GM04504 (cell line): Measurements from ENCODE around the gene GNPTG.

Experiments
- DNase-seq: peaks from one replicate; pipeline ENCODE4 v3.0.0-alpha.2; 2012; ENCODE audit warnings: low read depth

GNPTG gene

GRCh38 chr16:1351582-1352362 is at the start of gene GNPTG, which contains the start of gene TSR3:
GNPTG (plus strand) TSS chr16:1351931; CDS start chr16:1351966, 35 bp downstream.
TSR3 (minus strand) TSS chr16:1351878; CDS start chr16:1351804, 74 bp downstream.
- DNase-seq: peak; percentile 71

GRCh38 chr16:1305823-1306222 is 45.9 kb upstream of the GNPTG start:
- DNase-seq: no peak

DNA sequence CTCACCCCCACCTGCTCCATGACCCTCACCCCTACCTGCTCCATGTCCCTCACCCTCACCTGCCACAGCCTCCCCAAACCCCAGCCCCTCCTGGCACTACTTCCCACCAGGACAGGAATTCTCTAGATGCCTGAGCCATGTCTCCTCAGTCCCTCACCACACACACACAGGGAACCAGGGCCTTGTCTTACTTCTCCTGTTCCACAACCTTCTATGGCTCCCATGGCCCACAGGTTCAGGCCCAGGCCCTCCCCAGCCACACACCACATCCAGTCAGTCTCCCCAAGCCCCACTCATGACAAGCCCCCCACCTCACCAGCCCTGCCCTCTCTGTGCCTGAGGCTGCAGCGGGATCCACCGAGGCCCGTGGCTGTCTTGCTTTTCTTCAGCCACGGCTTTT is 45.4 kb upstream of the GNPTG start:
- DNase-seq: no peak

GRCh38 chr16:1308036-1308976 is 43.4 kb upstream of the GNPTG start:
- no peak for DNase-seq

- peak; percentile 97 for DNase-seq
Observed at GRCh38 chr16:1308977-1309885, 42.5 kb upstream of the GNPTG start, which contains the start of gene UBE2I. UBE2I (plus strand) TSS chr16:1309636; CDS start chr16:1314031, 4,395 bp downstream.

DNA sequence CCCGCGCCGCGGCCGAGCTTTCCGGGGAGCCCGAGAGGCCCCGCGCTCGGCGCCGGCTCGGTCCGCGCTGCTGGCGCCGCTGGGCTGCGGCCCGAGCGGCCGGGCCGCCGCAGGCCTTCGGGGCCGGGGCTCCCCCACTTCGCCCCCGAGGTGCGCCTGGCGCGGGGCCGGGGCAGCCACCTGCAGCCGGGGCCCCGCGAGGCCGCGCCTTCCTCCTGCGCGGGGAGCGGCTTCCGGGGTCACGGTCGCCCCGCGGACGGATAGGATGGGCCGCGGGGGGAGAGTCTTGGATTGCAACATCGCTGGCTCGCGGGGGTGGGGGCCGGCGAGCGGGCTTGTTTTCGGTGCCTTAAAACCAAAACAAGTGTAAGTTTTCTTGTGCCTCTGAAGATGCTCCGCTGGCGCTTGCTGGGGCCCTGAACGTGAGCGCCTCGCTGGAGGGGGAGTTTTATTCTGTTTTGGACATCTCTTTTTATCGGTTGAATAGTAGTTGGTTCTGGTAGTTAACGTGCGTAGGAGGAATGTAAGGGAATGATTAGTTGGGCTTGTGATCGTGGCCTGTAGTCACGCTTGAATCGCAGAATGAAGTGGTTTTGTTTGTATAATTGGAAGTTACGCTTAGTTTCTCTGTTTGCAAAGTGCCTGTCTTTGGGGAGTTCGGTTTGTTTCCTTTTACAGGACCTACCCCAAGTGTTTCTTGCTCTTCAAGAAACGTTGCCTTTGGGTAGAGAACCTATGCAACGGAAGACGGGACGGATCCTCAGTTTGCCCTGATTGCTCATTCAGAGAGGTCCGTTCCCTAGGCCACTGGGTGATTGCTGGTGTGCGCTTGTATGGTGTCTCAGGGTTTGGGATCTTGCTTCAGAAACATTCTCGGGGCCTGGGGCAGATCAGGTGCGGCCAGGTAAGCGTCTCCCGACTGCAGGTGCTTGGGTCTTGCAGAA is 41.6 kb upstream of the GNPTG start:
- no peak for DNase-seq

GRCh38 chr16:1310832-1311200 is 40.9 kb upstream of the GNPTG start:
- no peak for DNase-seq

DNA sequence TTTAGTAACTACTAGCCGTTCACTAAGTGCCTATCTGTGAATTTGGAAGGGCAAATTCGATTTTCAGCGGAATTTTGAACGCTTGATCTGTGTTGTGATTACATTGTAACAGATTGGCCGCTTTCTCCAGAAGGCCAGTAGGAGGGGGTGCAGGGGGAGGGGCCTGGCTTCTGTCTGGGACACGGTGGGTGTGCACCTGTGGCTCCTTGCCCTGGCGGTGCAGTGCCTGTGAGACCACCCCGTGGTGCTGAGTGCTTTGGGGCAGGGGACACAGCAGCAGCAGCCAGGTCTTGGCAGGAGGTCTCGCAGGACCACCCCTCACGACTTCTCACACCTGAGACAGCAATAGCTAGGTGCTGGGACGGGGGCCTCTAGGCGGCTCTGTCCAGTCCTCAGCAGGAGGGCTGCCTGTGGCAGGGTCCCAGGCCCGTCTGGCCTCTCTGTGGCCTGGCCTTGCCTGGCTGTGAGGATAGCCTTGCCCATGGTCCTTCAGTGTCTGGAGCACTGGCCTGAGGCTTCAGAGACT is 40.5 kb upstream of the GNPTG start:
- DNase-seq: no peak

DNA sequence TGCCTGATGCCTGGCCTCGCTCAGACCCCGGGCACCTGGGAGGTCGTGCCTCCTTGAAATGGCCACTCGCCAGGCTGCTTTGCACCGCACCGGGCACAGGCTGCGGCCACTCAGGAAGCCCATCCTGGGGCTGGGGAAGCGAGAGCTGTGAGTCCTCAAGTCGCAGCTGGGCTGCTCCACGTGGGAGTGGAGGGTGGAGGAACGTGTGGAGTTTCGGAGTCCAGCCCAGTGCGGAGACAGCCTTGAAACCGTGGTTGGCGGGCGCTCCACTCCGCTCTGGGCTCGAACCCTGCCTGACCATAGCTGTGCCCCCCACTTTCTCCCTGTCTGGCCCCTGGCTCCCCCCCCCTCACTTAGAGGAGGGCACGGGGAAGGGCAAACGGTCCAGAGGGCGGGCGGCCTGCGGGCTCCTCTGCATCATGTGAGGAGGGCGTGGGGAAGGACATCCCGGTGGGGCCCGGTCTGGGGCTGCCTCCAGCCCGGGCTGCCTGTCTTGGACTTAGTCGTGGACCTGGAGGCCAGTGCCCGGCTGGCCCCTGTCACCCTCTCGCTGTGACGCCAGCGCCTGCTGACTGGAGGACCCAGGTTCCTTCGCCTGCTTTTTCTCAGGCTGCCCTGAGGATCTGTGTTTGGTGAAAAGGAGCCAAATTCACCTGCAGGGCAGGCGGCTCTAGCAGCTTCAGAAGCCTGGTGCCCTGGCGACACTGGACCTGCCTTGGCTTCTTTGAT is 39.8 kb upstream of the GNPTG start:
- no peak for DNase-seq

- DNase-seq: no peak
Observed at GRCh38 chr16:1312467-1312816, 39.3 kb upstream of the GNPTG start.

DNA sequence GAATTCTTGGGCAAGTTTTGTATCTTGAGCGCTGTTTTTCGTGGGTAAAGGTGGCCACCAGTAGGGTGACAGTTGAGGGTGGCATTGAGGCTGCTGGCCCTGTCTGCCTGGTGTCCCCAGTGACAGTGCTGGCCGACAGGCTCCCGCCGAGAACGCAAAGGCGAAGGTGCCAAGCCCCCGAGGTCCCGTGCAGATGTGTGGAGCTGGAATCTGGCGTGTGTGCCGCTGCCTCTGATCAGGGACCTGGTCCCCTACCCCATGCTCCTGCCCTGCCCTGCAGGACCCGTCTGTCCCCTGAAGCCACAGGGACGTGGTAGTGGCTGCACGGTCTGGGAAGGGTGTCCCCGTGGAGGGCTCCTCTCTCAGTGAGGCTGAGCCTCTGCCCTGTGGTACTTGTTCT is 38.8 kb upstream of the GNPTG start:
- no peak for DNase-seq

- no peak for DNase-seq
Observed at GRCh38 chr16:1313721-1314369, 37.9 kb upstream of the GNPTG start.

GRCh38 chr16:1314399-1315068 is 37.2 kb upstream of the GNPTG start:
- no peak for DNase-seq

DNA sequence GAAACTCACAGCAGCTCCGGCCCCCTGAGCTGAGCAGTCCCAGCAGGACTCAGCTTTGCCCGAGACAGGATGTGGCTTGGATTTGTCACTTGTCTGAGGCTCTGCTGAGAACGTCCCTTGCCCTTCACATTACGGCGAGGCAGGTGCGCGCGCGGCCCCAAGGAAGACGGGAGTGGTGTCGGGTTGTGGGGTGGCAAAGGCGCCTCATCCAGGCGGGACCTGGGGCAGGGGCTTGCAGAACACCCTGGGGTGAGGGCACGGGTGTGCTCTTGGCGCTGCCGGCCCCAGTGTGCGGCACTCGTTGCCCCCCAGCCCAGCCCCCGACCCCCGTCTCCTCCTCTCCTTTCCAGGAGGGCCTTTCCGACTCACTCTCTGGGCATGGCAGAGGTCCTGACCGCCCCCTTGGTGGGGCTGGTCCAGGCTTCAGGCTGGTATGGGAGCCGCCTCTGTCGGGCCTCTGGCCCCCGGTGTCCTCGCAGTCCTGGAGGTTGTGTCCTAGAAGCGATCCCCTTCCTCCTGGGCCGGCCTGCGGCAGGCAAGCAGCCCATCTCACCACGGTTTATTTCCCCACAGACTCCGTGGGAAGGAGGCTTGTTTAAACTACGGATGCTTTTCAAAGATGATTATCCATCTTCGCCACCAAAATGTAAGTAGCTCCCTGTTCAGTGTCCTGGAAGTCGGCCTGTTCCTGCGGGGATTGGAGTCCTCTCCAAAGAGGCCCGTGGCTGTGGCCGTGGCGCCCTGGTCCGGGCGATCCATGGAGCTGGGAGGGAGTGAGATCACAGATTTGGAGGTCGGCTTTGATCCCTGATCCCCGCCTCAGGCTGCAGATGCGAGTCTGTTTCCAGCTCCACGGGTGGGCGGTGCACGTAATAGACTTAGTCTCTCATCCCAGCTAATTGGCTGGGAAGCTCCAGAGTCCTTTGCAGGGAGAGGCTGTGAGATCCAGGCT is 36.4 kb upstream of the GNPTG start:
- no peak for DNase-seq

GRCh38 chr16:1316033-1316405 is 35.7 kb upstream of the GNPTG start:
- no peak for DNase-seq

DNA sequence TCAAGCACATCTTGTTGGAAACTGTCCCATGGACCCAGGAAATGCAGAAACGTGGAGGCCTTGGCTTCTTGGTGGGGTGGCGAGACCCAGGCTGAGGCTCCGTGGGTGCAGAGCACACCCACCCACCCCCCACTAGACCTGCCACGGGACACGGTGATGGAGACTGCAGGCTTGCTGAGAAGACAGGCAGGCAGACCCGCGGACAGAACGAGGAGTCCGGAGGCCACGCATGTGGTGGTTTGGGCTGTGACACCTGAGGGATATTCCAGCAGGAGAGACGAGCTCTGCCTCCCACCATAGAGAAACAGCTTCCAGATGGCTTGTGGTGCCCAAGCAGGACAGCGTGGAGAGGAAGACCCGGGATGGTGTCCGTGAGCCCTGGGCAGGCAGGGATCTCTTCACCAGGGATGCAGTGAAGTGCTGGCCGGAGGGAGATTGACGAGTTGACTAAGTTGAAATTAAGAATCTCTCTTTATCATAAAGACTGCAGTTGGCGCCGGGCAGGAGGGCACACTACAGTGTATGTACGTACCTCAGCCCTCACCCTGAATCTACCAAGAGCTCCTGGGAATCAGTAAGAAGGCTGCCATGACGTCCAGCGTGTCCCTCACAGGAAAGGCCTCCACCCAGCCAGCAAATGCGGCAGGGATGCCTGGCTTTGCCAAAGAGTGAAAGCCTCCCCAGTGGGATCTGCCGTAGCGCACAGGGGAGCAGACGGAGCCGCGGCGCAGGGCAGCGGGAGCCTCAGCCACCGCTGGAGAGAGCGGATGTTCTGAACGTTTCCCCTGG is 34.1 kb upstream of the GNPTG start:
- DNase-seq: no peak

DNA sequence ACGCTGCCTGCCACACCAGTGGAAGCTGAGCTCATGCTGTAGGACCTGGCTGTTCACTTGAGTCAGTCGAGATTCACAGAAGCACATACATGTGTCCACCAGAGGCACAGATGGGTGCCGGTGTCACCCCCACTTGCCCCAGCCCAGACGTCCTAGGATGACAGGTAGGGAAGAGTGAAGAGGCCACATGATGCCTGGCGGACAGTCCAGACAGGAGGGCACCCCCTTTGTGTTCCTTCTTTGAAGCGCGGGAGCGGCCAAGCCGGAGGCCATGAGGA is 33.5 kb upstream of the GNPTG start:
- no peak for DNase-seq
